K562 (cell line): Measurements from ENCODE around the gene LLCFC1. TPM values are rescaled to one million over a fixed set of nuclear protein-coding genes. Genes with fewer than 3 reads are reported as not detected.

Experiments used
- CEBPB ChIP-seq: fragments of 450-650 bp; IDR thresholded peaks from 2 replicates; pipeline ENCODE4 v1.6.1; 2016; ENCODE audit warnings: missing genetic modification characterization, missing compliant biosample characterization
- ETV6 ChIP-seq, 3 experiments: fragments of 150-350 bp in 1 of 3; sonication (generic) in 1 of 3; formaldehyde crosslinking in 1 of 3; IDR thresholded peaks; 2 replicates each; pipeline versions ENCODE4 v1.6.1 to v1.8.0; 2014 to 2022; ENCODE audit warnings: borderline replicate concordance in 2 of 3, low read depth in 2 of 3, antibody characterized with exemption in 1 of 3, low read length in 1 of 3, mild to moderate bottlenecking in 1 of 3, missing genetic modification reagents in 1 of 3
- HDAC6 ChIP-seq: IDR thresholded peaks from 2 replicates; pipeline ENCODE4 v1.6.1; 2012; ENCODE audit warnings: low read depth, mild to moderate bottlenecking, control low read depth, inconsistent platforms, low read length, moderate library complexity
- MGA ChIP-seq: fragments of 450-650 bp; IDR thresholded peaks from 2 replicates; pipeline ENCODE4 v1.6.1; 2016; ENCODE audit warnings: mild to moderate bottlenecking, moderate library complexity
- NBN ChIP-seq: fragments of 450-650 bp; IDR thresholded peaks from 2 replicates; pipeline ENCODE4 v1.6.1; 2016; ENCODE audit warnings: low read depth, mild to moderate bottlenecking
- NFYB ChIP-seq: IDR thresholded peaks from 2 replicates; pipeline ENCODE4 v1.6.1; 2011; ENCODE audit warnings: mild to moderate bottlenecking, moderate library complexity; ENCODE audit not compliant: insufficient read length; ENCODE audit errors: extremely low read depth
- POLR2B ChIP-seq: fragments of 450-650 bp; IDR thresholded peaks from 2 replicates; pipeline ENCODE4 v1.6.1; 2018; ENCODE audit warnings: low read depth; ENCODE audit not compliant: partially characterized antibody
- RFX7 ChIP-seq: fragments of 250-450 bp; sonication (Bioruptor Pico); IDR thresholded peaks from 2 replicates; pipeline ENCODE4 v1.5.1; 2021; ENCODE audit warnings: mild to moderate bottlenecking
- ZBTB2 ChIP-seq: fragments of 450-650 bp; IDR thresholded peaks from 2 replicates; pipeline ENCODE4 v1.6.1; 2016; ENCODE audit warnings: antibody characterized with exemption
- ZNF695 ChIP-seq: fragments of 450-650 bp; formaldehyde crosslinking; IDR thresholded peaks from 2 replicates; pipeline ENCODE4 v1.4.0; 2020; ENCODE audit warnings: mild to moderate bottlenecking, moderate library complexity
- polyA plus RNA-seq, 8 experiments: library from polyadenylated mRNA; depleted of rRNA in 4 of 8; stranded (reverse) in 5 of 8; unstranded in 3 of 8; fragments of >200 nt; fragmentation: Nextera tagmentation in 2 of 8; fragmentation: Illumina TruSeq in 1 of 8; extraction: Ambion mirVana in 2 of 8; extraction: Trizol in 1 of 8; gene quantifications; 2 replicates each; pipeline versions ENCODE4 v1.2.1 to v1.2.3, GENCODE V29; 2011 to 2014; ENCODE audit warnings: inconsistent platforms in 1 of 8, missing spikeins in 1 of 8
- total RNA-seq, 7 experiments: library from RNA; depleted of rRNA in 6 of 7; stranded (reverse); fragments of >200 nt in 6 of 7; fragmentation: Illumina TruSeq in 2 of 7; extraction: Trizol in 2 of 7; gene quantifications; 2 replicates each; pipeline versions ENCODE4 v1.2.1 to v1.2.3, GENCODE V29; 2011 to 2021; ENCODE audit warnings: low replicate concordance in 1 of 7
- TF ChIP-seq, protein P1 (sequence below): fragments of 450-650 bp; formaldehyde crosslinking; IDR thresholded peaks from 2 replicates; pipeline ENCODE4 v1.4.0; 2022; ENCODE audit warnings: missing genetic modification characterization

The LLCFC1 gene
- total and polyA plus RNA-seq, 9 of the 15 experiments (the other 6 are each of a cell fraction or from before 2014, with no cell fraction given), result not detected

DNA sequence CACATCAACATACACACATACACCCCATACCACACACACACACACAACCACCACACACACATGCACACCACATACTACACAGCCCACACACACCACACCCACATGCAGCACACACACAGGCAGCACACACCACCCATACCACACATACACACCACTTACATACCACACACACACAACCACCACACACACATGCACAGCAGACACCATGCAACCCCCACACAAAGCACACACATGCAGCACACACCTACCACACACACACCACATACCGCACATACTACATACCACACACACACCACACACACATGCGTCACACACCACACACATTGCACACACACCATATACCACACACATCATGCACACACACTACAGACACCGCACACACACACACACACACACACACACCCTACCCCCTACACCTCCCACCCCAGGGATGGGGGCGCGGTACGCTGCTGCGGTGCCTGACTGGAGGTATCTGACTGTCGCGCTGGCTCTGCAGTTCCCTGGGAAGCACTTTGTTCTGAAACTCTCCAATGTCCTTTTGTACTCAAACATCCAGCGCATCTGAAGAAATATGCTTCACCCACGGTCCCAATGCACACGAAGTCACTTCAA lies 48.3 kb upstream of the LLCFC1 start (continued):
- TF ChIP-seq, protein P1, sequence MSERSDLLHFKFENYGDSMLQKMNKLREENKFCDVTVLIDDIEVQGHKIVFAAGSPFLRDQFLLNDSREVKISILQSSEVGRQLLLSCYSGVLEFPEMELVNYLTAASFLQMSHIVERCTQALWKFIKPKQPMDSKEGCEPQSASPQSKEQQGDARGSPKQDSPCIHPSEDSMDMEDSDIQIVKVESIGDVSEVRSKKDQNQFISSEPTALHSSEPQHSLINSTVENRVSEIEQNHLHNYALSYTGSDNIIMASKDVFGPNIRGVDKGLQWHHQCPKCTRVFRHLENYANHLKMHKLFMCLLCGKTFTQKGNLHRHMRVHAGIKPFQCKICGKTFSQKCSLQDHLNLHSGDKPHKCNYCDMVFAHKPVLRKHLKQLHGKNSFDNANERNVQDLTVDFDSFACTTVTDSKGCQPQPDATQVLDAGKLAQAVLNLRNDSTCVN (CRISPR knock-in tag), result 0 out of 2 replicates have a peak, but pooled peaks have one; percentile 18
- TF ChIP-seq RFX7 (CRISPR knock-in tag), result no peak
- TF ChIP-seq ETV6 (IDR thresholded peaks at IDR 0.05; ENCODE audit: borderline replicate concordance in 1 of 2, low read depth in 2 of 2, low read length in 1 of 2), result no peak
- TF ChIP-seq ETV6 (CRISPR knock-in tag; IDR thresholded peaks at IDR 0.05; ENCODE audit: borderline replicate concordance), result no peak
- TF ChIP-seq MGA, result no peak
- TF ChIP-seq POLR2B, result no peak
- no peak for TF ChIP-seq HDAC6
- no peak for TF ChIP-seq ZNF695 (CRISPR knock-in tag)
- TF ChIP-seq ZBTB2, result no peak
- TF ChIP-seq NBN, result no peak
- TF ChIP-seq CEBPB (tag), result no peak
- no peak for TF ChIP-seq NFYB
